B cell (primary cell): ENCODE results near the gene WASF2. TPM values are rescaled to one million over a fixed set of nuclear protein-coding genes. Genes with fewer than 3 reads are reported as not detected.
"Not testable (repeated sequence)": the region's sequence is repeated elsewhere in the genome, so short reads cannot be mapped to it uniquely, and the experiment has no call there.

ENCODE experiments used
- ATAC-seq: fragments of 200-7000 bp; cut with Tn5 transposase; one replicate; pipeline ENCODE4 v1.10.0; 2021; ENCODE audit warnings: low read depth, mild to moderate bottlenecking, moderate number of reproducible peaks, moderate library complexity
- CTCF ChIA-PET: fragments of 350-600 bp; sonication (Branson Sonifier 250); formaldehyde crosslinking; loops from one replicate; lab custom pipeline; 2021; ENCODE audit warnings: antibody characterized with exemption, inconsistent platforms; lab: Charles Lee
- POLR2A ChIA-PET: fragments of 350-600 bp; sonication (Branson Sonifier 250); formaldehyde crosslinking; loops from one replicate; lab custom pipeline; 2021; ENCODE audit warnings: antibody characterized with exemption; lab: Charles Lee
- DNase-seq: peaks from one replicate; pipeline ENCODE4 v3.0.0; 2013
- H2AFZ ChIP-seq: 2 replicates; pipeline ENCODE4 v1.6.1; 2012; ENCODE audit warnings: mild to moderate bottlenecking, low read depth, low read length; ENCODE audit not compliant: insufficient read depth, poor library complexity, severe bottlenecking
- H3K27ac ChIP-seq, 2 donors: 1 replicate in 1 of 2; 2 replicates in 1 of 2; pipeline ENCODE4 v1.5.1; 2012 to 2013; ENCODE audit warnings: low read length in 2 of 2, mild to moderate bottlenecking in 2 of 2, moderate library complexity in 1 of 2
- H3K27me3 ChIP-seq, 4 experiments: fragments of 200-600 bp in 1 of 4; sonication (generic) in 1 of 4; replicated peaks in 1 of 4; 1 replicate in 2 of 4; 2 replicates in 2 of 4; pipeline versions ENCODE4 v1.6.1 to v1.7.0; 2013 to 2016; ENCODE audit warnings: low read length in 3 of 4, mild to moderate bottlenecking in 2 of 4, mixed read lengths in 1 of 4, moderate library complexity in 1 of 4; ENCODE audit not compliant: insufficient read depth in 4 of 4, control insufficient read depth in 3 of 4; ENCODE audit errors: control extremely low read depth in 1 of 4
- H3K36me3 ChIP-seq, 2 experiments: replicated peaks in 1 of 2; 1 replicate in 1 of 2; 2 replicates in 1 of 2; pipeline versions ENCODE4 v1.6.1 to v1.7.1; 2013; ENCODE audit warnings: low read length in 1 of 2; ENCODE audit not compliant: insufficient read depth in 2 of 2, control insufficient read depth in 1 of 2; ENCODE audit errors: control extremely low read depth in 1 of 2, extremely low read depth in 1 of 2
- H3K4me1 ChIP-seq, 2 donors: fragments of 200-600 bp in 1 of 2; sonication (generic) in 1 of 2; 1 replicate in 1 of 2; 2 replicates in 1 of 2; pipeline versions ENCODE4 v1.5.1 to v1.6.1; 2013 to 2017; ENCODE audit warnings: low read length in 2 of 2; ENCODE audit not compliant: control insufficient read depth in 2 of 2, insufficient read depth in 2 of 2
- H3K4me2 ChIP-seq: replicated peaks from 2 replicates; pipeline ENCODE3; 2012; ENCODE audit warnings: mild to moderate bottlenecking, low read depth, low read length; ENCODE audit not compliant: poor library complexity, severe bottlenecking
- H3K4me3 ChIP-seq, 5 experiments: fragments of 200-600 bp in 1 of 5; sonication (generic) in 1 of 5; 1 replicate in 3 of 5; 2 replicates in 2 of 5; pipeline versions ENCODE4 v1.5.1 to v1.7.0; 2011 to 2016; ENCODE audit warnings: low read length in 4 of 5, mild to moderate bottlenecking in 4 of 5, low read depth in 2 of 5, control low read depth in 1 of 5, moderate library complexity in 1 of 5; ENCODE audit not compliant: insufficient read depth in 1 of 5; ENCODE audit errors: control extremely low read depth in 1 of 5, extremely low read depth in 1 of 5
- H3K79me2 ChIP-seq: fragments of 200-600 bp; sonication (generic); one replicate; pipeline ENCODE4 v1.6.0; 2016; ENCODE audit warnings: low read length; ENCODE audit not compliant: control insufficient read depth, insufficient read depth
- H3K9ac ChIP-seq: fragments of 200-600 bp; sonication (generic); 2 replicates; pipeline ENCODE4 v1.6.1; 2017; ENCODE audit warnings: mild to moderate bottlenecking, low read length, moderate library complexity
- H3K9me3 ChIP-seq, 3 donors: one replicate each; pipeline versions ENCODE4 v1.6.1 to v1.7.1; 2013; ENCODE audit warnings: low read length in 2 of 3; ENCODE audit not compliant: control insufficient read depth in 2 of 3, insufficient read depth in 1 of 3; ENCODE audit errors: control extremely low read depth in 1 of 3
- H4K20me1 ChIP-seq: 2 replicates; pipeline ENCODE4 v1.6.0; 2012; ENCODE audit warnings: mild to moderate bottlenecking, low read length; ENCODE audit not compliant: insufficient read depth, control insufficient read depth, poor library complexity, severe bottlenecking
- H3K27ac Mint-ChIP-seq: one replicate; pipeline ENCODE4 v1.8.0; 2021; ENCODE audit warnings: mixed read lengths
- H3K27me3 Mint-ChIP-seq: one replicate; pipeline ENCODE4 v1.8.0; 2021; ENCODE audit warnings: mixed read lengths
- H3K4me1 Mint-ChIP-seq: one replicate; pipeline ENCODE4 v1.8.0; 2021; ENCODE audit warnings: mixed read lengths
- H3K4me3 Mint-ChIP-seq: one replicate; pipeline ENCODE4 v1.8.0; 2021; ENCODE audit warnings: mixed read lengths
- H3K9me3 Mint-ChIP-seq: one replicate; pipeline ENCODE4 v1.8.0; 2022; ENCODE audit warnings: mixed read lengths; ENCODE audit not compliant: insufficient read depth
- CTCF ChIP-seq: fragments of 200-600 bp; IDR thresholded peaks from one replicate; pipeline ENCODE4 v1.8.0; 2022; ENCODE audit warnings: antibody characterized with exemption, mild to moderate bottlenecking
- EZH2 ChIP-seq: IDR thresholded peaks from 2 replicates; pipeline ENCODE4 v1.6.1; 2012; ENCODE audit warnings: borderline replicate concordance, low read depth, mild to moderate bottlenecking, moderate library complexity, low read length; ENCODE audit not compliant: insufficient read depth, poor library complexity, severe bottlenecking
- WGBS: methylation state at CpG from one replicate; pipeline ENCODE4 v1.1.5; 2013; ENCODE audit warnings: missing lambda C conversion rate; ENCODE audit not compliant: insufficient coverage; 5-methylcytosine and 5-hydroxymethylcytosine counted together
- intact Hi-C: fragments of 100-400 bp; cut with micrococcal nuclease; formaldehyde crosslinking; loops from one replicate; pipeline ENCODE4 v1.10.0; 2022
- polyA plus RNA-seq: library from polyadenylated mRNA; depleted of rRNA; stranded (reverse); fragments of >200 nt; gene quantifications from 2 replicates; pipeline ENCODE4 v1.2.3, GENCODE V29; 2012
- total RNA-seq, 2 donors: library from RNA; stranded (reverse); fragments of 120-200 nt in 1 of 2; gene quantifications; 1 replicate in 1 of 2; 2 replicates in 1 of 2; pipeline versions ENCODE4 v1.2.3 to v1.2.4, GENCODE V29; 2013 to 2022

Gene WASF2
- total and polyA plus RNA-seq, 2 donors (not counting 1 experiment from before 2014, with no cell fraction given), result 67.4 to 169 TPM

DNA sequence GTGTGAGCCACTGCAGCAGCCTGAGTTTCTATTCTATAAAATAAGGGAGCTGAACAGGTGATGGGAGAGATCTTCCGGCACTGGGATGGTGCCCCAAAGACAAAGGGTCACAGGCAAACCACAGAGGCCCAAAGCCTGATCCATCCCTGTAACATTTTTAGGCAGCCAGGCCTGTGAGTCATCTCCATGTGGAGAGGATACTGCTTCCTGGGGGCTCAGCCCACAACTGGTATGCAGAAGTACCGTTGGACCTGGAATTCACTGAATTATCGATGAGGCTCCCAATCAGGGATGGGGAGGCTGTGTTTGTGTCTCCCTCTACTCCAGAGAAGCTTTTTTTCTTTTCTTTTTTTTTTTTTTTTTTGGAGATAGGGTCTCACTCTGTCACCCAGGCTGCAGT lies 48.8 kb upstream of the WASF2 start:
- Histone ChIP-seq H2AFZ (no peak overlapping the region), H3K9ac (no peak overlapping the region), H3K4me1 (no peaks in the 10 kb centered on the region), H3K4me2 (no peak overlapping the region), H3K9me3 (no peaks in the 10 kb centered on the region), H4K20me1 (no peaks in the 10 kb centered on the region), H3K27ac (no peak overlapping the region), H3K4me3 (no peak overlapping the region), H3K79me2 (no peaks in the 10 kb centered on the region), H3K27me3 (no peaks in the 10 kb centered on the region), H3K36me3 (peaks cover 0 to 25% of the 10 kb centered on the region in 2 experiments)
- TF ChIP-seq EZH2 (no peak), CTCF (no peak)
- Mint-ChIP-seq H3K27ac (no peak overlapping the region), H3K4me1 (no peaks in the 10 kb centered on the region), H3K9me3 (no peaks in the 10 kb centered on the region), H3K27me3 (no peaks in the 10 kb centered on the region), H3K4me3 (no peak overlapping the region)
- ATAC-seq (no peak), DNase-seq (no peak)
- CTCF ChIA-PET, result interaction anchor here (0.7 to 1.6 kb wide), 3 partner anchors 58 to 242 kb away, joined by 3 read pairs; no protein-coding TSS in a partner anchor
- intact Hi-C loops, result no loop called here
- 100% methylated on average over 1 of the region's 3 CpGs for WGBS
- POLR2A ChIA-PET, result interaction anchor here (0.6 to 1.2 kb wide), 2 partner anchors 62 to 1718 kb away, joined by 4 to 6 read pairs; no protein-coding TSS in a partner anchor

DNA sequence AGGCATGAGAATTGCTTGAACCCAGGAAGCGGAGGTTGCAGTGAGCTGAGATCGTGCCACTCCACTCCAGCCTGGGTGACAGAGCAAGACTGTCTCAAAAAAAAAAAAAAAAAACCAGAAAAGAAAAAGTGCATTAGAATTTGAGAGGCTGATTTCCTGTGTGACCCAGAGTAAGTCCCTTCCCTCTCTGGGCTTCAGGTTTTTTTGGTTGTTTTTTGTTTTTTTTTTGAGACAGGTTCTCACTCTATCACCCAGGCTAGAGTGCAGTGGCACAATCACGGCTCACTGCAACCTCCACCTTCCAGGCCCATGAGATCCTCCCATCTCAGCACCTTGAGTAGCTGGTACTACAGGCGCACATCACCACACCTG lies 48.3 kb upstream of the WASF2 start:
- H3K9me3 ChIP-seq, H4K20me1 ChIP-seq, H3K27me3 Mint-ChIP-seq, H3K9me3 Mint-ChIP-seq, H2AFZ ChIP-seq, intact Hi-C loops, H3K4me1 ChIP-seq, H3K27ac Mint-ChIP-seq, H3K4me3 Mint-ChIP-seq, H3K27ac ChIP-seq, H3K27me3 ChIP-seq, H3K4me1 Mint-ChIP-seq, H3K79me2 ChIP-seq, H3K4me3 ChIP-seq, H3K9ac ChIP-seq, H3K4me2 ChIP-seq, ATAC-seq, DNase-seq, CTCF ChIA-PET: not testable (repeated sequence)
- peaks cover 0 to 27% of the 10 kb centered on the region in 2 experiments for H3K36me3 ChIP-seq
- 81% methylated on average over 3 of the region's 4 CpGs for WGBS
- POLR2A ChIA-PET, result interaction anchor here (1.2 kb wide), 1 partner anchor 61 kb away, joined by 4 read pairs; no protein-coding TSS in a partner anchor
